Measurements from ENCODE around the gene NCKAP5. TPM values are rescaled to one million over a fixed set of nuclear protein-coding genes. Genes with fewer than 3 reads are reported as not detected.

NCKAP5 gene
- total RNA-seq, 1 donor from 2014 or later: 8.8 TPM

- Histone ChIP-seq H3K27ac (no peak overlapping the region), H3K36me3 (no peaks in the 10 kb centered on the region), H3K4me1 (no peaks in the 10 kb centered on the region), H3K9me3 (no peaks in the 10 kb centered on the region), H3K4me3 (no peak overlapping the region), H3K27me3 (no peaks in the 10 kb centered on the region)
- intact Hi-C loops (cut with DNase I): no loop called here
- no peak for DNase-seq (ENCODE audit: extremely low spot score in 2 of 2)
- no peak for TF ChIP-seq POLR2AphosphoS5 (IDR thresholded peaks at IDR 0.05; ENCODE audit: insufficient read depth in 1 of 2, low read depth in 1 of 2)
- TF ChIP-seq POLR2A (IDR thresholded peaks at IDR 0.05): no peak
- no peak for TF ChIP-seq CTCF (IDR thresholded peaks at IDR 0.05)
Measured at GRCh38 chr2:133082034-133082433, 486.2 kb downstream of the NCKAP5 start.

DNA sequence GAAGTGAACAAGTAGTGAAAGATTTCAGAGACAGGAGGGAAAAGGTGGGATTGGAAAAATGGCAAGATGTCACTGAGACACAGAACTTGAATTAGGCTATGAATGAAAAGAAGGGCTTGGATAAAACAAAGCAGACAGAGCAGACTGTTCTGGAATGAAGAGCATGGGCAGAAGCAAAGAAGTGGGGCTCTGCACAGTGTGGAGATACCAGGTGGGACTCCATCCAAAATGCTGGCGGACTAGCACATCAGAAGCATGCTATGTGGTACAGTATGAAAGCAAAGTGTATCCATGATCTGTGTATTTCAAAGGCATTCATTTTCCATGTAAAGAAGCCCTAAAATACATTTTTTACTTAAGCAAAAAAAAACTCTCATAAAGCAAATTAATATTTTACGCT, 487.4 kb downstream of the NCKAP5 start:
- Histone ChIP-seq H3K4me3 (no peak overlapping the region), H3K9me3 (no peaks in the 10 kb centered on the region), H3K4me1 (no peaks in the 10 kb centered on the region), H3K27ac (no peak overlapping the region), H3K36me3 (no peaks in the 10 kb centered on the region), H3K27me3 (no peaks in the 10 kb centered on the region)
- intact Hi-C loops (cut with DNase I): no loop called here
- no peak for DNase-seq (ENCODE audit: extremely low spot score in 2 of 2)
- TF ChIP-seq POLR2AphosphoS5 (IDR thresholded peaks at IDR 0.05; ENCODE audit: insufficient read depth in 1 of 2, low read depth in 1 of 2): no peak
- no peak for TF ChIP-seq POLR2A (IDR thresholded peaks at IDR 0.05)
- no peak for TF ChIP-seq CTCF (IDR thresholded peaks at IDR 0.05)

- TF ChIP-seq CTCF (IDR thresholded peaks at IDR 0.05) (no peak), POLR2AphosphoS5 (IDR thresholded peaks at IDR 0.05; ENCODE audit: insufficient read depth in 1 of 2, low read depth in 1 of 2) (no peak), POLR2A (IDR thresholded peaks at IDR 0.05) (no peak)
- H3K4me3 ChIP-seq: no peak overlapping the region
- H3K27me3 ChIP-seq: no peaks in the 10 kb centered on the region
- no peaks in the 10 kb centered on the region for H3K4me1 ChIP-seq
- H3K9me3 ChIP-seq: no peaks in the 10 kb centered on the region
- no peak overlapping the region for H3K27ac ChIP-seq
- intact Hi-C loops (cut with DNase I): no loop called here
- no peak for DNase-seq (ENCODE audit: extremely low spot score in 2 of 2)
- no peaks in the 10 kb centered on the region for H3K36me3 ChIP-seq
Measured at GRCh38 chr2:133078667-133079411, 489.4 kb downstream of the NCKAP5 start.

DNA sequence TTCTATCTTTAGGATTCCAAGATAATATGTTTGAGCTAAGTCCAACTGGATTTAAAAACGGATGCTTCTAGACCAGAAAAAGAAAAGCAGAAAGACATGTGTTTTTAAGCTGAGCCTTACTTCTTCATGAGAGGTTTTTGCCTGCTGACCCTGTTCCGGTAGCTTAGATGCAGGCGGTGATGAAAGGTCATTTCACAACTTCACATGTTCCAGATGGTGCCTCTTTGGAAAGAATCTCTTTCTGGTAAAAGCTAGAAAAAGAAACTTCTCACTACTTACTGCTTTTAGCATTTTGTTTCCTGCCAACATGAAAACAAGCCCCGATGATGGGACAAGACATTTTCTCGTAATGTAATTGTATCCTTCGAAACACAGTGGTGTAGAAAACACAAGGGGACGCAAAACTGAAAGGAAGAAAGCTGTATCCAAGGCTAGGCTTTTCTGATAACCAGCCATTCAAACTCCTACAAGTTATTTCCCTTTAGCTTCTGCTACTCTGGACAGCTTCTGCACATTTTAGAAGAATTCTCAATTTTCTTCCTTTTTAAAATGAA, 490.9 kb downstream of the NCKAP5 start:
- TF ChIP-seq CTCF (IDR thresholded peaks at IDR 0.05) (no peak), POLR2A (IDR thresholded peaks at IDR 0.05) (no peak)
- no peak for DNase-seq (ENCODE audit: extremely low spot score in 2 of 2)
- Histone ChIP-seq H3K9me3 (no peaks in the 10 kb centered on the region), H3K27me3 (no peaks in the 10 kb centered on the region), H3K4me1 (no peaks in the 10 kb centered on the region), H3K36me3 (no peaks in the 10 kb centered on the region), H3K27ac (no peak overlapping the region), H3K4me3 (no peak overlapping the region)
- intact Hi-C loops (cut with DNase I): no loop called here

All from vagina (tissue), 2 donors.